GM13977 (cell line): Measurements from ENCODE around the gene BANF2.

Source experiments
- DNase-seq: peaks from one replicate; pipeline ENCODE4 v3.0.0; 2012; ENCODE audit warnings: low spot score
- in situ Hi-C: fragments of 300-500 bp; cut with MboI; formaldehyde crosslinking; loops from one replicate; pipeline ENCODE4 v1.12.0; 2022; ENCODE audit warnings: low sequenced_read_pairs, low pct_unique_long_range_greater_than_20kb, mixed read lengths, inconsistent platforms; ENCODE audit not compliant: unreplicated experiment
- TF ChIP-seq, protein P1 (sequence below): IDR thresholded peaks from 2 replicates; pipeline ENCODE4 v1.5.1; 2012; ENCODE audit warnings: mild to moderate bottlenecking, control low read depth; ENCODE audit not compliant: insufficient read depth; ENCODE audit errors: extremely low read depth, missing control alignments

The BANF2 gene

GRCh38 chr20:17732907-17733521 is 33.2 kb downstream of the BANF2 start:
- in situ Hi-C loops, result no loop called here
- no peak for DNase-seq
- TF ChIP-seq, protein P1, sequence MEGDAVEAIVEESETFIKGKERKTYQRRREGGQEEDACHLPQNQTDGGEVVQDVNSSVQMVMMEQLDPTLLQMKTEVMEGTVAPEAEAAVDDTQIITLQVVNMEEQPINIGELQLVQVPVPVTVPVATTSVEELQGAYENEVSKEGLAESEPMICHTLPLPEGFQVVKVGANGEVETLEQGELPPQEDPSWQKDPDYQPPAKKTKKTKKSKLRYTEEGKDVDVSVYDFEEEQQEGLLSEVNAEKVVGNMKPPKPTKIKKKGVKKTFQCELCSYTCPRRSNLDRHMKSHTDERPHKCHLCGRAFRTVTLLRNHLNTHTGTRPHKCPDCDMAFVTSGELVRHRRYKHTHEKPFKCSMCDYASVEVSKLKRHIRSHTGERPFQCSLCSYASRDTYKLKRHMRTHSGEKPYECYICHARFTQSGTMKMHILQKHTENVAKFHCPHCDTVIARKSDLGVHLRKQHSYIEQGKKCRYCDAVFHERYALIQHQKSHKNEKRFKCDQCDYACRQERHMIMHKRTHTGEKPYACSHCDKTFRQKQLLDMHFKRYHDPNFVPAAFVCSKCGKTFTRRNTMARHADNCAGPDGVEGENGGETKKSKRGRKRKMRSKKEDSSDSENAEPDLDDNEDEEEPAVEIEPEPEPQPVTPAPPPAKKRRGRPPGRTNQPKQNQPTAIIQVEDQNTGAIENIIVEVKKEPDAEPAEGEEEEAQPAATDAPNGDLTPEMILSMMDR, result no peak

DNA sequence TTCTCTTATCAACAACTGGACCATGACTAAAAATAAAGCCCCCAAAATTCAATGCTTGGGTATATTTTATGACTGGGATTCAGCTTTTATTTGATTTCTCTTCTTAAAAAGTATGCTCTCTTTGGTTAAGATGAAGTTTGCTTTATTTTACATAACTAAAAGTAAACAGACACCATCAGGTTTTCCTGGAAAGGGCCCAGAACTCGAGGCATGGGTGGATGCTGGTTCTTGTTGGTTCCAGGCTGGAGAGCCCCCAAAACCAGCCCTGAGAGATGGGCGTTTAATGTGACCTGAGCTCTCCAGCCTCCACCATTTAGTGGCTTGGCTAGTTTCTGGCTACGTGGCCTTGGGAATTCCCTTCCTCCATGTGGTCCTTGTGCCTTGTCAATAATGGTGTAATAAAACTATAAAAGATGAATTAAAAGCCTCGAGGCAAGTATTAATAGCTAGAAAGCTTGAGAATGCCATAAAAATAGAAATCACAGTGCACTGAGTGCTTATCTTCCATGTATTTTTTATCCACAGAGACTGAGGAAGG is 34.1 kb downstream of the BANF2 start:
- in situ Hi-C loops, result no loop called here
- no peak for DNase-seq
- TF ChIP-seq, protein P1, result no peak

DNA sequence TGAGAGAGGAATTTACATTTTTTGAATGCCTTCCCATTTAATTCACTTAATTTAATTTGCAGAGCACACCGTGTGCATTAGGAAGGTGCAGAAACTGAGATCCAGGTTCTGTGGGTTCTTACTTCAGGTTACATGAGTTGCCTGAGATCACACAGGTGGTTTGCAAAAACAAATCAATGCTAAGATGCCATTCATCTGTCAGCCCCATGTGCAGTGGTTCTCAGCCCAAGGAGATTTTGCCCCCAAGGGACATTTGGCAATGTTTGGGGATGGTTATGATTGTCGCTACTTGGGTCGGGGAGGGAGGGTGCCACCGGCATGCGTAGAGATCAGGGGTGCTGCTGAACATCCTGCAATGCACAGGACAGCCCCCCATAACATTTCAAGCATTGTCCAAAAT is 34.6 kb downstream of the BANF2 start:
- no peak for DNase-seq
- TF ChIP-seq, protein P1, result no peak

GRCh38 chr20:17735206-17735804 is 35.5 kb downstream of the BANF2 start:
- no peak for DNase-seq
- in situ Hi-C loops, result no loop called here
- TF ChIP-seq, protein P1, result no peak

More for the DNA sequence above, 34.6 kb downstream of the BANF2 start:
- in situ Hi-C loops, result no loop called here

DNA sequence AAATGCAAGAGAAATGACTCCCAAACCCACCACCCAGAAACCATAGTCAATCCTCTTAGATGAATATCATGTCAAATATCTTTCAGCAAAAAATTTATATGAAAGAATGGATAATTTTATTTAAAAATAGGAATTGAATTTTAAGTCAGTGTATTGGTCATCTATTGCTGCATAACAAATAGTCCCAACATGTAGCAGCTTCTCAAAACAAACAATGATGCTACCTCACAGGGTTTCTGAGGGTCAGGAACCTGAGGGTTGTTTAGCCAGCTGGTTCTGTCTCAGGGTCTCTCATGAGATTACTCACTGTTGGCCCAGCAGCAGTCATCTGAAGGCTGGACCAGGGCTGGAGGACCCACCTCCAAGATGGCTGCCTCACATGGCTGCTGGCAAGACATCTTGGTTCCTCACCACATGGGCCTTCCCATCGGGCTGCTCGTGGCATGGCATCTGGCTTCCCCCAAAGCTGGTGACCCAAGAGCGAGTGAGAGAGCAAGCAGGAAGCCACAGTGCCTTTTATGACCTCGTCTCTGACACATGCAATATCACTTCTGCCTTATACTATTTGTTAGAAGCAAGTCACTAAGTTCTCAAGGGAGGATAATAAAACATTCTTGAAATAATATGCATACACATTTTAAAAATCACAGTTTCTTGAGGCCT is 36.3 kb downstream of the BANF2 start:
- TF ChIP-seq, protein P1, result no peak
- in situ Hi-C loops, result no loop called here
- no peak for DNase-seq

DNA sequence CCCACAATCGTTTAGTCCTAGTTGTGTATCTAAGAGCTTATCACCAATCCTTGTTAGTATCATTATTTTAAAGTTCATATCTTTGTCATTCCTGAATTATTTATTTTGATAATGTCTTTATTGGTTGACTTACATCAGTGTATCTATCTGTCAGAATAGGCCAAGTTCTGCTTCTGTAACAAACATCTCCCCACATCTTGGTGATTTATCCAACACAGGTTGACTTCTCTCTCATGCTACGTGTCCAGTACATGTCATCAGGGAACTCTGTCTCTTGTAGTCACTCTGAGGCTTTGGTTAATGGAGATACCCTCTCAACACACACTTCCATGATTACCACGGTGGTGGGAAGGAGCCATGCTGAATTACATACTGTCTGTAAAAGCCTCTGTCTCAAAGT is 38.4 kb downstream of the BANF2 start:
- in situ Hi-C loops, result no loop called here
- TF ChIP-seq, protein P1, result no peak
- no peak for DNase-seq
